ENCODE measurements around the gene LCN10.
"Not testable (repeated sequence)": the region's sequence is repeated elsewhere in the genome, so short reads cannot be mapped to it uniquely, and the experiment has no call there.

The LCN10 gene

DNA sequence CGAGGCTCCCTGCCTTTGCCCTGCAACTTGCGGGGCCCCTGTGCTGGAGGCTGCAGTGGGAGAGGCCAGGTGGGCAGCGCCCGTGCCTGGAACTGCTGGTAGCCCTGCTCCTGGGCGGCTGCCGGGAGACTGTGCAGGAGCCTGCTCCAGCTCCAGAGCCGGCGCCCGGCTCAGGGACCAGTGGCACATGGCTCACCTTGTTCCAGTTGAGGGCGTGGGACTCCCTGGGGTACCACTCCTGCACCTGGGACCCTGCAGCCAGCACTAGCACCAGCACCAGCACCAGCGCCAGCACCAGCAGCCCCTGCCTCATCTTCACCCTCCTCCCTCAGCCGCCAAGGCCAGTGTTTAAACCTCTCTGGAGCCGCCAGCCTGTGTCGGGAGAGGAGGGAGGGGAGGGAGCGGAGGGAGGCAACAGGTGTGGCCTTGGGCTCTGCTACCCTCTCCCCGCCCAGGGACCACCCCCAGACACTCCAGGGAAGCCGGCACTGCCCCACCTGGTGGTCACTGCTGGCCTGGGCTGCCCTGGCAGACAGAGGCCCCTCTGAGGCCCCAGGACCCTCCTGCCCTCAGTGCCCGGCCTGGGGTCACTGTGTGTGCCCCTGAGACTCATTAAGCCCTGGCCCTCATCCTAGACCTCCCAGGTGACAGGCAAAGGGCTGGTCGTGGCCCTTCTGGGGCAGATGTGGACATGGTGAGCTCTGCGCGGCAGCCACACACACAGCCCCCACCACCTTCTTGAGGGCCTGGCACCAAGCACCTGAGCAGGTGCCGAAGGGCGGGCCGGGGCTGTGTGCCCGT lies at the start of gene LCN10:
Gene LCN10, minus strand, starts transcription at position 350 of the 801 bp plus-strand sequence. Its CDS starts 37 bp downstream, at position 313.
- DNase-seq, result no peak

DNA sequence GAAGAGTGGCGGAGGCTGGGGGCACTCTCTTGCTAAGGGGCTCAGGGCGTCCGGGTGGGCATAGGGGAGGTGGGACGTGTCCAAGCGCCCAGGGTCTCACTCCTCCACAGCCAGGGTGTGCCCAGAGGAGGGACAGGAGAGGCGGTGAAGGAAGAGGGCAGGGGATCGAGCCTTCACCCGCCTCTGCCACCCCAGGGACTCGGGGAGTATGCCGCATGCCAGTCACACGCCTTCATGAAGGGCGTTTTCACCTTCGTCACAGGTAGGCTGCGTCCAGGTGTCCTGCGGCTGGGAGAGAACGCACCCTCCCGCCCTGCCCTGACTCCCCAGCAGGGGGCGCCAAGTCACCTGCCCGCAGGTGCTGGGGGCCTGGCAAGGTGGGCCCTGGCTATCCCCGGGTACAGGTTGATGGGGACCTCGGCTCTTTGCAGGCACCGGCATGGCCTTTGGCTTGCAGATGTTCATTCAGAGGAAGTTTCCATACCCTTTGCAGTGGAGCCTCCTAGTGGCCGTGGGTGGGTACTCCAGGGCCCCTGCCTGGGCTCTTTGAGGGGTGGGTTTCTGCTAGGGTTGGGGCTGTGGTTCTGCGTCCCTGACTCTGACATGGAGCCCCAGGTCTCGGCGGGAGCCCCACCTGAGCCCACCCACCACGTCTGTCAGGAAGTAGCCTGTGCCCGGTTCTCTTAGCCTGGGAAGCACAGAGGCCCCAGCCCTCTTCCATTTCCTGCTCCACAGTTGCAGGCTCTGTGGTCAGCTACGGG lies 49.0 kb upstream of the LCN10 start:
- peak; percentile 74 to 77 for DNase-seq

DNA sequence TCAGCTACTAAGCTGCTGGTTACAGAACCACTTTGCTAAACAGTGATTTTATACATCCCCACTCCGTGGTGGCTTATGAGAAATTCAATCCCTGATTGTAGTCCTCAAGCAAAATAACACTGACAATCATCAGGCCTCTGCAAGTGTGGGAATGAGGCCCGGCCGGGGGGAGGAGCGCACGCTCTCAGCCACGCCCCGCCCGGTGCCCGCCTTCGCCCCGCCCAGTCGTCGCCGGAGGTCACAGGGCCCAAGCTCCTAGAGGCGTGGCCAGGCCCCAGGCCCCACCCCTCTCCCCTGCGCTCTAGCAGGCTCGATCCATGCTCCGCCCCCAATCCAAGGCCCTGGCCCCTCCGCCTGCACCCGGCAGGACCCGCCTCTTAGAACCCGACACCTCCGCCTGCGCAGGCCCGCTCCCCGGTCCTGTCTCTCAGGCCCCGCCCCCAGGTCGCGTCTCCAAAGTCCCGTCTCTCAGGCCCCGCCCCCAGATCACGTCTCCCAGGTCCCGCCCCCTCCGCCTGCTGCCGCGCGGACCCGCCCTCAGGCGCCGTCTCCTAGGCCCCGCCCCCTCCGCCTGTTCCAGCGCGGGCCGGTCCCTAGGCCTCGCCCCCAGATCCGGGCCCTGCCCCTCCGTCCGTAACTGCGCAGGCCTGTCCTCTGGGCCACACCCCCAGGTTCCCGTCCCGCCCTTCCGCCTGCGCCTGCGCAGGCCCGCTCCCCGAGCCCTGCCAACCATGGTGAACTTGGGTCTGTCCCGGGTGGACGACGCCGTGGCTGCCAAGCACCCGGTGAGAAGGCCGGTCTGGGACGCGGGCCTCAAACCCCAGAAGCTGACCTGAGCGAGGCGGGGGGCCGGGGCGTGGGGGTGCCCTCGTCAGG lies 48.1 kb upstream of the LCN10 start, which contains the start of gene TMEM141:
Gene TMEM141, plus strand, starts transcription at position 705 of the 876 bp plus-strand sequence. Its CDS starts 27 bp downstream, at position 732.
- peak; percentile 99 to 100 for DNase-seq

- no peak for DNase-seq
Measured at GRCh38 chr9:136789523-136789937, 46.8 kb upstream of the LCN10 start.

GRCh38 chr9:136788644-136789522 lies 46.1 kb upstream of the LCN10 start:
- not testable (repeated sequence) for DNase-seq

DNA sequence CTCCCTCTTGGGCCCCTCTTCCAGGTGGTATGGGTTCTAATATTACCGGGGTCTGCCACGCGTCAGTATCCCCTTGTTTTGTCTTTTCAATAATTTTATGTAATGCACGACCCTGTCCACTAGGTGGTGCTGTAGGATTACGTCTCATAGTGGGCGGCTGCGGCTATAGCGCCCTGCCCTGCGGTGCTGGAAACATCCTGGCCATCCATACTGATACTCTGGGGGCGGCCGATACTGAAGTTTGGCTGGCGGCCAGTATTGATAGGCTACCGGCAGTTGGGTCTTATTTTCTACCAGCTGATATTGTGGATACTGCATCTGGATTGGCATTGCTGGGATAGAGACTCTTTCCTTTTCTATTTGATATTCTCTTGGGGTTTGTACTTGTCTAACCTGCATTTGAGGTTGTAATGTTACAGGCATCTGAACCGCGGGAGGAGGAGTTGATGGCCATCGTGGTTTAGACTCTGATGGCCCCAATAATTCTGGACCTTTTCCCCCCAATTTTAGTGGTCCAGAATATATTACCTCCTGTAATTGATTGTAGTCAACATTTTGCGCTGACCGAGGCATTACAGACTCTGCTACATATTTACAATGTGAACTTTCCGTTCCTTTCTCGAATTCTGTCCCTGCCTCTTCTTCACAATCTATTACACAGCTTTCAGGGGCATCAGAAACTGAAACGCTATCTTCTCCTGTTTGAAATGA lies 45.1 kb upstream of the LCN10 start:
- DNase-seq, result peak; percentile 70 to 84

GRCh38 chr9:136786983-136787382 lies 44.2 kb upstream of the LCN10 start:
- DNase-seq, result not testable (repeated sequence)

DNA sequence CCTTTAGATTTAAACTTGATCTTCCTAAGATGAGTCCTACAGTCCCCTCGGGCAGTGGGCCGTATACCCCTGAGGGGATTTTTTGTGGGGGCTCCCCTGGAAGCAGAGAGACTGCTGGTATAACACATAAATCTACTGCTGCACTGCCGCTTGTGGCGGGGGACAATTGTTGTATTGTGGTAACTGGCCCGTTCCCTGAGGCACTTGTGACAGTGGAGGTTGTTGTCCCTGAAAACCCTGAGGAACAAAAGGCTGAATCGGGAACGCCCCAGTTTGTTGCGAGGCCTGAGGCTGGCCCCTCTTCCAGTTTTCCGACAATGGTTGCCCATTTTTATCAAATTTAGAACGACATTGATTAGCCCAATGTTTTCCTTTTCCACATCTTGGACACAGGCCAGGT lies 43.7 kb upstream of the LCN10 start:
- DNase-seq, result no peak

- DNase-seq, result not testable (repeated sequence)
Measured at GRCh38 chr9:136785565-136786355, 43.0 kb upstream of the LCN10 start.

GRCh38 chr9:136784997-136785361 lies 42.2 kb upstream of the LCN10 start:
- DNase-seq, result peak; percentile 16 to 55

GRCh38 chr9:136784249-136784996 lies 41.7 kb upstream of the LCN10 start:
- DNase-seq, result peak in 1 of 2 donors; percentile 44

DNA sequence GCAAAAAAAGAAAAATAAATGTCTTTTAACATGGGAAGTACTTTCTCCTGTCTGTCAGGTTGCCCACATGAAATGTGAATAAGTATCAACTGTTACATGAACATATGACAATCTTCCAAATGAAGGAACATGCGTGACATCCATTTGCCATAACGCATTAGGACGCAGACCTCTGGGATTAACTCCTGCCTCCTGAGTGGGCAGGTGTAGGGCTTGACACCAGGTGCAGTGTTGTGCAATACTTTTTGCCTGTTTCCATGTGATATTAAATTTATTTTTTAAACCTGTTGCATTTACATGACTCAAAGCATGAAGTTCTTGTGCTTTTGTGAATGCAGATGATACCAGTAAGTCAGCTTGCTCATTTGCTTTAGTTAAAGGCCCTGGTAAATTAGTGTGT lies 39.7 kb upstream of the LCN10 start:
- no peak for DNase-seq

DNA sequence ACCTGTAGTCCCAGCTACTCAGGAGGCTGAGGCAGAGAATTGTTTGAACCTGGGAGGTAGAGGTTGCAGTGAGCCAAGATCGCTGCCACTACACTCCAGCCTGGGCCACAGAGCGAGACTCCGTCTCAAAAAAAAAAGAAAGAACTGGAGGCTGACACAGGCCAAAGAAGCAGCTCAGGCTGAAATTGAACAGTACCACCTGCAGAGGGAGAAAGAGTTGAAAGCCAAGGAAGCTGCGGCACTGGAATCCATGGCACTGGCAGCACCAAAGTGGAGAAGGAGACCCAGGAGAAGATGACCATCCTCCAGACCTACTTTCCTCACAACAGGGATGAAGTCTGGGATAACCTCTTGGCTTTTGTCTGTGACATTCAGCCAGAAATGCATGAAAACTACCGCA lies 37.1 kb upstream of the LCN10 start:
- no peak for DNase-seq

- DNase-seq, result no peak
Measured at GRCh38 chr9:136777359-136777758, 34.6 kb upstream of the LCN10 start.

DNA sequence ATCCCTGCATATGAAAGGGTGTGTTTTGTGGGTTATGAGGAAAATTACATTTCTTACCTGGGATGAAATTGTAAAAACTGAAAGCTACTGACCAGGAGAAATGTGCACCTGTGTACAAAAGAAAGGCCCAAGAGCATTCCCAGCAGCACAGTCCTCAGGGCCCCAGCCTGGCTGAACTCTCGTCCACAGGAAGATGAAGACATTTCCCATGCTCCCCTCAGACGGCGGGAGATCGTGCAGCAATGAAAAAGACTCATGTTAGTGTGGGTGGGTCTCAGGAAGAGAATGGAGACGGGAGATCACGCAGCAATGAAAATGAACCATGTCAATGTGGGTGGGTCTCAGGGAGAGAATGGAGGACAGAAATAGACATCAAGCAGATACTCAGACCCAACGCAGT lies 34.2 kb upstream of the LCN10 start:
- no peak for DNase-seq

GRCh38 chr9:136775191-136775590 lies 32.5 kb upstream of the LCN10 start:
- DNase-seq, result no peak

DNA sequence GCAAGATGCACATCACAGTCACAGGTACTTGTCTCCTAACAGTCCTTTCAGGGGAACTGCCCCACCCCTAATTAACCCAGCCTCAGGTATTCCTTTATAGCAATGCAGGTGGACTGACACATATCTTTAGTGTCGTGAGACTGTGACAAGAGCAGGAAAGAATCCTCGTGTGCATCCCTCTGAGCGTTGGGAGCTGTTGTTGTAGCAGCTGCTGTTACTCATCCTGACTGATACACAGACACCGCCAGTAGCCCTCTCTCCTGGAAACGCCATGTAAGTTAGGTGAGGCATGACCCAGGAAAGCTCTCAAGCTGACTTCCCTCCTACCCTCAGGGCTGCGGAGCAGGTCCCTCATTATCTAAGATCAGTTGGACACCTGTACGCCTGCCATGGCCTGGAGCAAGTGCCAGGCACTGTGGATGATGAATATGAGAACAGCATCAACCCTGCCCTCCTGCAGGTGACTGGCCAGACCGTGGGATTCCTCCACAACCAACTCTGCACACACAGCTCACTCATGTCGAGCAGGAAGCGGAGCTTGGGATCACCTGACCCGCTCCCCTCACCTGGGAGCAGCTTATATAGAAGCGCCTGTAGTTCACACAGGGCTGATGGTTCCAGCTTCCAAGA lies 31.8 kb upstream of the LCN10 start:
- DNase-seq, result no peak

- peak in 1 of 2 donors; percentile 62 for DNase-seq
Measured at GRCh38 chr9:136773386-136774044, 30.8 kb upstream of the LCN10 start.

All from CD4-positive, alpha-beta T cell treated with Interleukin-1 beta for 1 hour (primary cell).